Mammary epithelial cell (primary cell): ENCODE measurements around the gene OSBPL2.

Source experiments
- CTCF ChIP-seq, 2 donors: IDR thresholded peaks in 1 of 2; conservative IDR thresholded peaks in 1 of 2; 2 replicates each; pipeline ENCODE4 v1.5.1; 2011 to 2012; ENCODE audit warnings: inconsistent platforms in 2 of 2, low read length in 2 of 2, mild to moderate bottlenecking in 2 of 2, control low read depth in 1 of 2, low read depth in 1 of 2; ENCODE audit not compliant: insufficient read depth in 1 of 2; ENCODE audit errors: extremely low read depth in 1 of 2
- EZH2 ChIP-seq: IDR thresholded peaks from 2 replicates; pipeline ENCODE4 v1.6.1; 2012; ENCODE audit warnings: low read length, inconsistent platforms, borderline replicate concordance

DNA sequence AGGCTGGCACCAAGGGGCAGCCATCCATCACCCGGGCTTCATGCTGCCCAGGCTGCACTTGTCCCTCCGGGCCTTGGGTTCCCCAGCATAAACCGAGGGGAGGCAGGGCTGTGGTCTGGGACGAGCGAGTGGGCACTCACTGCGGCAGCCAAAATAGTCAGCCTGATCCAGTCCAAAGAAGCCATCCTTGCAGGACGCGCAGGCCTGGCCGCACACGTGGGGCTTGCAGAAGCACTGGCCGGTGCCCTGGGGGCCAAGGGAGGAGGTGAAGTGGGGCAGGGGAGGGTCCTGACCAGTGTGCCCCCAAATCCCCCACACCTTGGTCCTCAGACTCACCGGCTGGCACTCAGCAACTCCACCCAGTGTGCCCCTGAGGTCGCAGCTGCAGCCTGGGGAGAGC is 96.6 kb downstream of the OSBPL2 start:
- no peak for TF ChIP-seq CTCF (conservative IDR thresholded peaks at IDR 0.05 in 1 of 2, IDR thresholded peaks at IDR 0.05 in 1 of 2; ENCODE audit: extremely low read depth in 1 of 2, insufficient read depth in 1 of 2, low read depth in 1 of 2, low read length in 2 of 2)
- no peak for TF ChIP-seq EZH2
